OCI-M2 (cell line): ENCODE measurements around the gene NCKAP5L.
"Not testable (repeated sequence)": the region's sequence is repeated elsewhere in the genome, so short reads cannot be mapped to it uniquely, and the experiment has no call there.

Experiments
- DNase-seq: peaks from one replicate; lab custom pipeline; 2025; ENCODE audit not compliant: unreplicated experiment; lab: John Stamatoyannopoulos, UW

Gene NCKAP5L

GRCh38 chr12:49865109-49865781, 37.0 kb upstream of the NCKAP5L start:
- DNase-seq, result no peak

DNA sequence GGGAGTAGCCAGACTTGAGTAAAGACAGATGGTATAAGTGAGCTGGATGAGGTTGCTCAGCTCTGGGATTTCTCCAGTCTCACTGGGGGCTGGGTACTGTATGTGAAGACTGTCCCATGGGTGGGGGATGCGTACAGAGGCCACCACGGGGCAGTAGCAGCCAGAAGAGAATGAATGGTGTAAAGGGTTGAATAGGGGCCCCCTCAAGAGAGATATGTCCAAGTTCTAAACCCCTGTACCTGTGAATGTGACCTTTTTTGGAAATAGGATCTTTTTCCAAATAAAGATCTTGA, 36.5 kb upstream of the NCKAP5L start:
- no peak for DNase-seq

DNA sequence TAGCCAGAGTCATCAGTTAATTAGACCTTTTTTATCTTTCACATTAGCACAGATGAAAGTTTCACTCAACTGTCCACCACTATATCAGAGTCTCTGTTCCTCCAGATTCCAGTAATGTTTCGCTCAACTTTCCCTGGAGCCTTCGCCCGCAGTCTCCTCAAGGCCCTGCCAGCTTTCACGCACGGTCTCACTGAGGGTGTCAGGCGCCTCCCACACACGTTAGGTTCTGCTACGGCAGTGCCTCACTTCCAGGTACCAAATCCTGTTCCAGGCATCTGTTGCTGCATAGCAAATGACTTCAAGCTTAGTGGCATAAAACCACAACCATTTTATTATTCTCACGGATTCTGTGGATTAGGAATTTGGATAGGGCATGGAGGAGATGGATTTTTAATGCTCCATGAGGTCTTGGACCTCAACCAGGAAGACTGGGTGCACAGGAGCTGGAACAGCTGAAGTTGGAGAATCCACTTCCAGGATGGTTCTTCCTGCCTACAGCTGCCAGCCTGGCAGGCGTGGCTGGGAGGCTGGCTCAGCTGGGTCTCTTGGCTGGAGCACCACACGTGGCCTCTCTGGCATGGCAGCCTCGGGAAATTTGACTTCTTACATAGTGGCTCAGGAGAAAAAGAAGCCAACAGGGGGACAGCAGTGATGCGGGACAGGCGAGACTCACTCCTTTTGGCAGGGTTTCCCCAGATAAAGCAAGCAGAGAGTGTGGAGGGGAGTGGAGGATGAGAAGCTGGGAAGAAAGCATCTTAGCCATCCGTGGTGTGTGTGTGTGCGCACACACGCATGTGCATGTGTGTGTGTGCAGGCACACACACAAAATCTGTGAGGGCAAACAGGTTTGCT, 36.0 kb upstream of the NCKAP5L start:
- DNase-seq, result no peak

DNA sequence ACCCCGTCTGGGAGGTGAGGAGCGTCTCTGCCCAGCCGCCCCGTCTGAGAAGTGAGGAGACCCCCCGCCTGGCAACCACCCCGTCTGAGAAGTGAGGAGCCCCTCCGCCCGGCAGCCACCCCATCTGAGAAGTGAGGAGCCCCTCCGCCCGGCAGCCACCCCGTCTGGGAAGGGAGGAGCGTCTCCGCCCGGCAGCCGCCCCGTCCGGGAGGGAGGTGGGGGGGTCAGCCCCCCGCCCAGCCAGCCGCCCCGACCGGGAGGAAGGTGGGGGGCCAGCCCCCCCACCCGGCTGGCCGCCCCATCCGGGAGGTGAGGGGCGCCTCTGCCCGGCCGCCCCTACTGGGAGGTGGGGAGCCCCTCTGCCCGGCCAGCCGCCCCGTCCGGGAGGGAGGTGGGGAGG, 32.7 kb upstream of the NCKAP5L start:
- not testable (repeated sequence) for DNase-seq

- DNase-seq, result not testable (repeated sequence)
These were observed 27.7 kb upstream of the NCKAP5L start for GRCh38 chr12:49855890-49856289.

DNA sequence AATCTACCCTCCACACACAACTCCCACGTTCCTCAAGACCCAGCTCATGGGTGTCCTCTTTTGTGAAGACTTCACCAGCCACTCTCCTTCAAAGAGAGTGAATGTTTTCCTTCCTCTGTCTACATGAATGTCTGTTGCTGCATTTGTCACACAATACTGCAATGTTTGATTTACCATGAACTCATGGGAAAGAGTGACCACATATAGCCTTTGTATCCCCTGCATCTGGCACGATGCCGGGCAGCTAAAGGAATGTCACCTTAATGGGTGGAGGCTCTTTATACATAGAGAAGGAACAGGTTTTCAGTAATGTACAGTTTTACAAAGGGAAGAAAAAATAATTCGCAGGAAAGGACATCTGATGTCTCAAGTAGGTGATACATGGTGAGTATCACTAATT, 26.8 kb upstream of the NCKAP5L start:
- no peak for DNase-seq

- no peak for DNase-seq
These were observed 25.5 kb upstream of the NCKAP5L start for GRCh38 chr12:49853671-49854070.

DNA sequence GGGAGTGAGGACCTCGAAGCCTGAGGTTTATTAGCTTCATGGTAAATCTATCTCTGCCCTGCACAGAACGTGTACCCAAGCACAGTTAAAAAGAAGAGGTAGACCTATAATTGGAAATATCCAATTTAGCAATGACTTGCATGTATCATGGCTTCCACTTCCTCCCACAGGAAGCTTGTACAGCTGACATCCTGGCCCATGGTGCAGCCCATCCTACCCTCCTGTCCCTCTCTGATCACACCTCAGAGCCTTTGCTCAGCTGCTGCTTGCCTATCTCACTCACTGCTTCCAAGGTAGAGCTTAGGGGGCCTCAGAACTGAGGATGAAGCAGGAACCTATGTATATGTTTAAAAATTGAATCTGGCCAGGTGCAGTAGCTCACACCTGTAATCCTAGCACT, 18.9 kb upstream of the NCKAP5L start:
- DNase-seq, result no peak

- no peak for DNase-seq
These were observed 17.8 kb upstream of the NCKAP5L start for GRCh38 chr12:49846032-49846431.

GRCh38 chr12:49843876-49844437, 15.7 kb upstream of the NCKAP5L start:
- no peak for DNase-seq

GRCh38 chr12:49843411-49843810, 15.2 kb upstream of the NCKAP5L start:
- DNase-seq, result no peak

DNA sequence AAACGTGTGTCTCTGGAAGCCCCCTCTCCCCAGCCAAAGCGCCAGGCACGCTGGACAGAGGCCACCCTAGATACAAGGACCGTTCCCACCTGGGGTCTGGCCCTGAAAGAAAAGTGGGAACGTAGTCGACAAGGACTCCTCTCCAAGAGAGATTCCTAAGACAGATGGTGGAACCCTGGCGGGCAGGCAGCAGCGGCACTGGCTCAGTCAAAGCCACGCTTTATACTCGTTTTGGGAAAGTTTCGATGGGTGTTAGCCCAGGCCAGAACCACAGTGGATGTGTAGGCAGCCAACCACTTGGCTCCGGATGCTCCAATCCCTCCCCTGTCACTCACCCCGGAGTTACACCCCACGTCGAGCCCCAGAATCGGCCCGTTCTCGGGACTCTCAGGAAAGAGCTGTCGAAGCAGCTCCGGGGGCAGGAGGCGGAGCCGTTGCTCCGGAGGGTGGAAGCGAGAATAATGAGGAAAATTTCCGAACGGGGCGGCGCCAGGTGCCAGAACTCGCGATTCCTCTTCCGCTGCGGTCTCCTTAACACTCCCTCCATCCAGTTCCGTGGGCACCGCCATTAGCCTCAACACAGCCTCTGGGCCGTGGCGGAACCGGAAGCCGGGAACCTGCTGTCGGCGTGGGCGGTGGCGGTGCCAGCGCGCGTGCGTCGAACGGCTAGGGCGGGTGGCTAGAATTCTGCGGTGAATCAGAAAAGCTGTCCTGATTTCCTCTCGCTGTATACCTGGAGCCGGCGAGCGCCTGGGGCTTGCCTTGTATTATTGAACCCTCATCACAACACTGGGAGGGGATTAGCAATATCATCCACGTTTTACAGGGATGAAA, 14.5 kb upstream of the NCKAP5L start, which contains the start of gene BCDIN3D:
Gene BCDIN3D, minus strand, starts transcription at position 588 of the 834 bp plus-strand sequence. Its CDS starts 19 bp downstream, at position 569.
- peak; percentile 32 for DNase-seq

GRCh38 chr12:49838973-49839633, 10.9 kb upstream of the NCKAP5L start:
- DNase-seq, result no peak

DNA sequence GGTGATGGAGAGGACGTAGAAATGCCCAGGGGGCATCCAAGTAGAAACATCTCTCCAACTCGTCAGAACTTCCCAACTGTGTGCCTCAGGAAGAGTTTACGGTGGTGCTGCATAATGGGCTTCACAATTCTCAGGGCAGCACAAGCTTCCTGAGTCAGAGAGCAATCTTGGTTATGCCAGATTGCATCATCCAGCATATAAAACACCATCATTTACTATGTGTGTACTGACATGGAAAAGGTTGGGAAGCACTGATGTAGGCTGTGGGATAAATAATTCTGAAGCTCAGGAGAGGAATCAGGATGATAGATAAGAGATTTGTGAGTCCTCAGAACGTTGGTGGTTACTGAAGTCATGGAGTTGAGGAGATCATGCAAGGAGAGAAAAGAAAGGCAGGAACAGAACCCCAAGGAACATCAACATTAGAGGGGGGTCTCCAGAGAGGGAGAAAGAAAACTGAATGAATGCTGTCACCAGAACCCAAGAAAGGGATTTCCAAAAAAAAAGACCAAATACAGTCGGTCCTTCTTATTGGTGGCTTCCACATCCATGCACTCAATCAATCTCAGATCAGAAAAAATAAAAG, 4.7 kb upstream of the NCKAP5L start:
- no peak for DNase-seq

DNA sequence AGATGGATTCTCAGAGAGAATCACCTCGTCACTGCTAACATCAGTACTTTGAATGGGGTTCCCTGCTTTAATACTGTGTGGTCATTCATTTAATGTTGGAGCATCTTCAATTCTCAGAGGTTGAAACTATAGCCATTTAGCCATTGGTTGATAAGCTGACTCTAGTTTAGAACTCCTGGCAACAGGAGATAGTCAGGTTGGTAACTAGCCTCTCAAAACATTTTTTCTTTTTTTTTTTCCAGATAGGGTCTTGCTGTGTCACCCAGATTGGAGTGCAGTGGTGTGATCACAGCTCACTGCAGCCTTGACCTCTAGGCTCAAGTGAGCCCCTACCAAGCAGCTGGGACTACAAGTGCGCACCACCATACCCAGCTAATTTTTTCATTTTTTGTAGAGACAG, 3.5 kb upstream of the NCKAP5L start:
- no peak for DNase-seq

GRCh38 chr12:49827401-49828099, 663 bp downstream of the NCKAP5L start:
- peak; percentile 8 for DNase-seq

DNA sequence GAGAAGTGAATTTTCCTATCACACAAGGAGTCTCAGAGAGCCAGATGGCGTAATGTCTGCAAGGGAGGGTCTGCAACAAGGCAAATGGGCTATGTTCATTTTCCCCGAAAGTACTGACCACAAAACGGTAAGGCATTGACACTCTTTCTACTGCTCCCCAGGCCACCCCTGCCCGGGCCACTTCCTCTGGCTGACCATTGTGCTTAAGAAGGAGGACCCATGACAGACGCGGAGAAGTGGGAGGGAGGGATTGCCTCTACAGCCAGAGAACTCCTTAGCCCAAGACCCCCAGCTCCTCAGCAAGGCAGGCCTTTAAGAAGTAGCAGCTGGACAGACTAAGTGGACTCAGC, 1.2 kb downstream of the NCKAP5L start:
- no peak for DNase-seq

DNA sequence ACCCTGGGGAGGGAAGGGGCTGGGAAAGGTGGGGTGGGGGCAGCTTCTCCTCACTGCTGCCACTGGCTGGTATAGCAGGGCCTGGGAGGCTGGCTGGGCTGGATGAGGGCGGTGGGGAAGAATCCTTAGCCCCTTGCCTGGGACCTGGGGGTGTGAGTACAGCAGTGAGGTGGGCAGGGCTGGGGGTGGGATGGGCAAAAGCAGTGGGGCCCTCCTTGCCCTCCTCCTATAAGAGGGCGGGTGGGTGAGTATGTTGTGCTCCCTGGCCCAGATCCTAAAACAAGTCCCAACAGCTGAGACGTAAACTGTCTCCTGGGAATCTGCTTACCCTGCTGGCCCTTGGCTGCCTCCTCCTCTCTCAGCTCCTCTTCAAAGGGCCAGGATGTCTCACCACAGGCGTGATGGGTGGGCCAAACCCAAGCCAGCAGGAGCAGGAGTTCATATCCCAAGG, 2.2 kb downstream of the NCKAP5L start:
- DNase-seq, result no peak

DNA sequence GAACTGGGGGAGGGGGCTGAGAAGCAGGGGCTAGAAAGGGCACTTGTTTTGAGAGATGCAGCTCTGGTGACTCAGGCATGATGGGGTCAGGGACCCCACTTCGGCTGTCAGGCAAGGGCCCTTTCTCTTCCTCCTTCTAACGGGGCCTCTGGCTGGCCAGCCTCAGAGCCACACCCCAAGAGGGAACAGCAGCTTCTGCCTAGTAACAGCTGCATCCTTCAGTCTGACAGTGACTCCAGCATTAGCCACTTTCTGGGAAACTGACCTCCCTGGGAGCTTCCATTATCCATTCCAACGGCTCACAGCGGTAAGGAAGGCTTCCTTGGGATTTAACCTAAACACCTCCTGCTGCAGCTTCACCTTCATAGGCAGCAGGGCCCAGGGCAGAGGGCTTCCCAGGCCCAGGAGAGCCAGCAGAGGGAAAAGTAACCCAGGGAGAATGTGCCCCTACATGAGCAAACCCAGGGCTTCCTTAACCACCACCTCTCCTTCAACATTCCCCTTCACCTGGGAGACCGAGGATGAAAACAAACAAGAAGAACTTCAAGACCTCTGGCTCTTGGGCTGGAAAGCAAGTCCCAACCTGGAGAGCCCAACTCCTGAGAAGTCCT, 2.7 kb downstream of the NCKAP5L start:
- DNase-seq, result no peak
